K562 (cell line): ENCODE data around the gene GPX6. TPM values are rescaled to one million over a fixed set of nuclear protein-coding genes. Genes with fewer than 3 reads are reported as not detected.
A peak's percentile ranks its signal among the peaks of the same experiment; 100 is the strongest.

Experiments used
- BRD9 ChIP-seq: fragments of 450-650 bp; IDR thresholded peaks from 2 replicates; pipeline ENCODE4 v1.6.1; 2018; ENCODE audit warnings: low read depth; ENCODE audit not compliant: partially characterized antibody
- CEBPB ChIP-seq: fragments of 450-650 bp; IDR thresholded peaks from 2 replicates; pipeline ENCODE4 v1.6.1; 2016; ENCODE audit warnings: missing genetic modification characterization, missing compliant biosample characterization
- EP300 ChIP-seq: IDR thresholded peaks from 2 replicates; pipeline ENCODE4 v1.6.1; 2012; ENCODE audit warnings: low read length, improper control_type of control experiment
- HLTF ChIP-seq: fragments of 450-650 bp; IDR thresholded peaks from 2 replicates; pipeline ENCODE4 v1.6.1; 2016
- ILF3 ChIP-seq: fragments of 450-650 bp; IDR thresholded peaks from 2 replicates; pipeline ENCODE4 v1.6.1; 2018; ENCODE audit warnings: antibody characterized with exemption, mild to moderate bottlenecking, moderate library complexity, borderline replicate concordance
- IRF2 ChIP-seq: sonication (generic); formaldehyde crosslinking; IDR thresholded peaks from 2 replicates; pipeline ENCODE4 v1.8.1; 2022; ENCODE audit warnings: mild to moderate bottlenecking, missing genetic modification reagents
- LEF1 ChIP-seq: fragments of 450-650 bp; IDR thresholded peaks from 2 replicates; pipeline ENCODE4 v1.6.1; 2016; ENCODE audit warnings: mild to moderate bottlenecking
- MNT ChIP-seq, 2 experiments: fragments of 450-650 bp; conservative IDR thresholded peaks; 2 replicates each; pipeline ENCODE4 v1.6.1; 2017; ENCODE audit warnings: mild to moderate bottlenecking in 2 of 2, moderate library complexity in 2 of 2
- MTA2 ChIP-seq: fragments of 450-650 bp; IDR thresholded peaks from 2 replicates; pipeline ENCODE4 v1.6.1; 2016; ENCODE audit warnings: low read depth
- NFATC3 ChIP-seq: fragments of 450-650 bp; IDR thresholded peaks from 2 replicates; pipeline ENCODE4 v1.6.1; 2017; ENCODE audit warnings: mild to moderate bottlenecking
- NUFIP1 ChIP-seq: fragments of 450-650 bp; IDR thresholded peaks from 2 replicates; pipeline ENCODE4 v1.6.1; 2018; ENCODE audit not compliant: partially characterized antibody
- RBFOX2 ChIP-seq: fragments of 200-400 bp; formaldehyde crosslinking; IDR thresholded peaks from 2 replicates; pipeline ENCODE4 v1.6.1; 2017; ENCODE audit warnings: low read depth, mild to moderate bottlenecking, low read length, moderate library complexity
- RHOXF2B ChIP-seq: fragments of 250-450 bp; sonication (Bioruptor Pico); conservative IDR thresholded peaks from 2 replicates; pipeline ENCODE4 v1.5.1; 2021
- RUNX1 ChIP-seq: sonication (generic); IDR thresholded peaks from 2 replicates; pipeline ENCODE4 v1.6.1; 2016; ENCODE audit warnings: antibody characterized with exemption, low read depth
- SMARCA4 ChIP-seq: fragments of 450-650 bp; IDR thresholded peaks from 2 replicates; pipeline ENCODE4 v1.6.1; 2016
- XRCC5 ChIP-seq: fragments of 200-400 bp; formaldehyde crosslinking; IDR thresholded peaks from 2 replicates; pipeline ENCODE4 v1.6.1; 2017; ENCODE audit warnings: low read depth, mild to moderate bottlenecking, low read length
- ZC3H4 ChIP-seq: sonication (generic); formaldehyde crosslinking; IDR thresholded peaks from 2 replicates; pipeline ENCODE4 v1.9.0; 2021; ENCODE audit warnings: missing genetic modification reagents, borderline replicate concordance
- ZNF324 ChIP-seq: fragments of 250-450 bp; sonication (Bioruptor Pico); IDR thresholded peaks from 2 replicates; pipeline ENCODE4 v1.4.0; 2020; ENCODE audit warnings: mild to moderate bottlenecking
- ZNF436 ChIP-seq: fragments of 250-450, 450-650 bp; sonication (Bioruptor Pico); formaldehyde crosslinking; IDR thresholded peaks from 2 replicates; pipeline ENCODE4 v1.7.0; 2020; ENCODE audit warnings: mild to moderate bottlenecking
- polyA plus RNA-seq, 8 experiments: library from polyadenylated mRNA; depleted of rRNA in 4 of 8; stranded (reverse) in 5 of 8; unstranded in 3 of 8; fragments of >200 nt; fragmentation: Nextera tagmentation in 2 of 8; fragmentation: Illumina TruSeq in 1 of 8; extraction: Ambion mirVana in 2 of 8; extraction: Trizol in 1 of 8; gene quantifications; 2 replicates each; pipeline versions ENCODE4 v1.2.1 to v1.2.3, GENCODE V29; 2011 to 2014; ENCODE audit warnings: inconsistent platforms in 1 of 8, missing spikeins in 1 of 8
- total RNA-seq, 7 experiments: library from RNA; depleted of rRNA in 6 of 7; stranded (reverse); fragments of >200 nt in 6 of 7; fragmentation: Illumina TruSeq in 2 of 7; extraction: Trizol in 2 of 7; gene quantifications; 2 replicates each; pipeline versions ENCODE4 v1.2.1 to v1.2.3, GENCODE V29; 2011 to 2021; ENCODE audit warnings: low replicate concordance in 1 of 7
- TF ChIP-seq, protein P1 (sequence below): fragments of 450-650 bp; formaldehyde crosslinking; IDR thresholded peaks from 2 replicates; pipeline ENCODE4 v1.4.0; 2020; ENCODE audit warnings: mild to moderate bottlenecking
- TF ChIP-seq, protein P2 (sequence below): fragments of 450-650 bp; IDR thresholded peaks from 2 replicates; pipeline ENCODE4 v1.6.1; 2018; ENCODE audit not compliant: partially characterized antibody
- TF ChIP-seq, protein P3 (sequence below): fragments of 450-650 bp; formaldehyde crosslinking; IDR thresholded peaks from 2 replicates; pipeline ENCODE4 v1.4.0; 2022; ENCODE audit warnings: missing genetic modification characterization

Gene GPX6
- total and polyA plus RNA-seq, 9 of the 15 experiments (the other 6 are each of a cell fraction or from before 2014, with no cell fraction given) = not detected

GRCh38 chr6:28489366-28490204 is 26.0 kb downstream of the GPX6 start (continued):
- peak; percentile 71 to 85 for TF ChIP-seq MNT (conservative IDR thresholded peaks at IDR 0.05)
- 0 out of 2 replicates have a peak, but pooled peaks have one; percentile 5 for TF ChIP-seq ILF3
- no peak for TF ChIP-seq NUFIP1
- 0 out of 2 replicates have a peak, but pooled peaks have one; percentile 0 for TF ChIP-seq ZNF436
- peak; percentile 91 for TF ChIP-seq RBFOX2
- no peak for TF ChIP-seq IRF2
- TF ChIP-seq SMARCA4 = 0 out of 2 replicates have a peak, but pooled peaks have one; percentile 30
- no peak for TF ChIP-seq RHOXF2B
- TF ChIP-seq HLTF = peak; percentile 77; the same call in 1 of the 2 replicates
- TF ChIP-seq CEBPB (tag) = no peak
- TF ChIP-seq ZNF324 = no peak
- peak; percentile 67 for TF ChIP-seq BRD9
- peak; percentile 58; the same call in 1 of the 2 replicates for TF ChIP-seq XRCC5
- TF ChIP-seq NFATC3 = peak; percentile 29; the same call in 1 of the 2 replicates
- TF ChIP-seq ZC3H4 (CRISPR knock-in tag) = peak; percentile 93; the same call in 1 of the 2 replicates
- TF ChIP-seq, protein P1, sequence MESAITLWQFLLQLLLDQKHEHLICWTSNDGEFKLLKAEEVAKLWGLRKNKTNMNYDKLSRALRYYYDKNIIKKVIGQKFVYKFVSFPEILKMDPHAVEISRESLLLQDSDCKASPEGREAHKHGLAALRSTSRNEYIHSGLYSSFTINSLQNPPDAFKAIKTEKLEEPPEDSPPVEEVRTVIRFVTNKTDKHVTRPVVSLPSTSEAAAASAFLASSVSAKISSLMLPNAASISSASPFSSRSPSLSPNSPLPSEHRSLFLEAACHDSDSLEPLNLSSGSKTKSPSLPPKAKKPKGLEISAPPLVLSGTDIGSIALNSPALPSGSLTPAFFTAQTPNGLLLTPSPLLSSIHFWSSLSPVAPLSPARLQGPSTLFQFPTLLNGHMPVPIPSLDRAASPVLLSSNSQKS (CRISPR knock-in tag) = no peak
- TF ChIP-seq, protein P2, sequence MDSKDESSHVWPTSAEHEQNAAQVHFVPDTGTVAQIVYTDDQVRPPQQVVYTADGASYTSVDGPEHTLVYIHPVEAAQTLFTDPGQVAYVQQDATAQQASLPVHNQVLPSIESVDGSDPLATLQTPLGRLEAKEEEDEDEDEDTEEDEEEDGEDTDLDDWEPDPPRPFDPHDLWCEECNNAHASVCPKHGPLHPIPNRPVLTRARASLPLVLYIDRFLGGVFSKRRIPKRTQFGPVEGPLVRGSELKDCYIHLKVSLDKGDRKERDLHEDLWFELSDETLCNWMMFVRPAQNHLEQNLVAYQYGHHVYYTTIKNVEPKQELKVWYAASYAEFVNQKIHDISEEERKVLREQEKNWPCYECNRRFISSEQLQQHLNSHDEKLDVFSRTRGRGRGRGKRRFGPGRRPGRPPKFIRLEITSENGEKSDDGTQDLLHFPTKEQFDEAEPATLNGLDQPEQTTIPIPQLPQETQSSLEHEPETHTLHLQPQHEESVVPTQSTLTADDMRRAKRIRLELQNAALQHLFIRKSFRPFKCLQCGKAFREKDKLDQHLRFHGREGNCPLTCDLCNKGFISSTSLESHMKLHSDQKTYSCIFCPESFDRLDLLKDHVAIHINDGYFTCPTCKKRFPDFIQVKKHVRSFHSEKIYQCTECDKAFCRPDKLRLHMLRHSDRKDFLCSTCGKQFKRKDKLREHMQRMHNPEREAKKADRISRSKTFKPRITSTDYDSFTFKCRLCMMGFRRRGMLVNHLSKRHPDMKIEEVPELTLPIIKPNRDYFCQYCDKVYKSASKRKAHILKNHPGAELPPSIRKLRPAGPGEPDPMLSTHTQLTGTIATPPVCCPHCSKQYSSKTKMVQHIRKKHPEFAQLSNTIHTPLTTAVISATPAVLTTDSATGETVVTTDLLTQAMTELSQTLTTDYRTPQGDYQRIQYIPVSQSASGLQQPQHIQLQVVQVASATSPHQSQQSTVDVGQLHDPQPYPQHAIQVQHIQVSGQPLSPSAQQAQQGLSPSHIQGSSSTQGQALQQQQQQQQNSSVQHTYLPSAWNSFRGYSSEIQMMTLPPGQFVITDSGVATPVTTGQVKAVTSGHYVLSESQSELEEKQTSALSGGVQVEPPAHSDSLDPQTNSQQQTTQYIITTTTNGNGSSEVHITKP = no peak
- TF ChIP-seq LEF1 = peak; percentile 75
- TF ChIP-seq MTA2 = 0 out of 2 replicates have a peak, but pooled peaks have one; percentile 7
- TF ChIP-seq RUNX1 = no peak
- TF ChIP-seq, protein P3, sequence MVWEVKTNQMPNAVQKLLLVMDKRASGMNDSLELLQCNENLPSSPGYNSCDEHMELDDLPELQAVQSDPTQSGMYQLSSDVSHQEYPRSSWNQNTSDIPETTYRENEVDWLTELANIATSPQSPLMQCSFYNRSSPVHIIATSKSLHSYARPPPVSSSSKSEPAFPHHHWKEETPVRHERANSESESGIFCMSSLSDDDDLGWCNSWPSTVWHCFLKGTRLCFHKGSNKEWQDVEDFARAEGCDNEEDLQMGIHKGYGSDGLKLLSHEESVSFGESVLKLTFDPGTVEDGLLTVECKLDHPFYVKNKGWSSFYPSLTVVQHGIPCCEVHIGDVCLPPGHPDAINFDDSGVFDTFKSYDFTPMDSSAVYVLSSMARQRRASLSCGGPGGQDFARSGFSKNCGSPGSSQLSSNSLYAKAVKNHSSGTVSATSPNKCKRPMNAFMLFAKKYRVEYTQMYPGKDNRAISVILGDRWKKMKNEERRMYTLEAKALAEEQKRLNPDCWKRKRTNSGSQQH (CRISPR knock-in tag) = no peak
- TF ChIP-seq EP300 = peak; percentile 62
